Fibroblast of the aortic adventitia (primary cell): ENCODE measurements around the gene SPRY1. TPM values are rescaled to one million over a fixed set of nuclear protein-coding genes. Genes with fewer than 3 reads are reported as not detected.
A peak's percentile ranks its signal among the peaks of the same experiment; 100 is the strongest.

Experiments used
- DNase-seq: peaks from one replicate; pipeline ENCODE4 v3.0.0-alpha.2; 2010; ENCODE audit warnings: low read depth
- H3K4me3 ChIP-seq: 2 replicates; pipeline ENCODE4 v1.5.1; 2011; ENCODE audit warnings: low read depth, mild to moderate bottlenecking, control low read depth, low read length, moderate library complexity
- total RNA-seq: library from RNA; depleted of rRNA; stranded (reverse); fragments of >200 nt; gene quantifications from 2 replicates; pipeline ENCODE4 v1.2.3, GENCODE V29; 2012; ENCODE audit warnings: low replicate concordance
- TF ChIP-seq, protein P1 (sequence below): IDR thresholded peaks from 2 replicates; pipeline ENCODE4 v1.5.1; 2011; ENCODE audit warnings: mild to moderate bottlenecking, low read length, control low read depth, inconsistent platforms; ENCODE audit not compliant: insufficient read depth

SPRY1 gene
- total RNA-seq, 1 donor = 33.0 TPM

DNA sequence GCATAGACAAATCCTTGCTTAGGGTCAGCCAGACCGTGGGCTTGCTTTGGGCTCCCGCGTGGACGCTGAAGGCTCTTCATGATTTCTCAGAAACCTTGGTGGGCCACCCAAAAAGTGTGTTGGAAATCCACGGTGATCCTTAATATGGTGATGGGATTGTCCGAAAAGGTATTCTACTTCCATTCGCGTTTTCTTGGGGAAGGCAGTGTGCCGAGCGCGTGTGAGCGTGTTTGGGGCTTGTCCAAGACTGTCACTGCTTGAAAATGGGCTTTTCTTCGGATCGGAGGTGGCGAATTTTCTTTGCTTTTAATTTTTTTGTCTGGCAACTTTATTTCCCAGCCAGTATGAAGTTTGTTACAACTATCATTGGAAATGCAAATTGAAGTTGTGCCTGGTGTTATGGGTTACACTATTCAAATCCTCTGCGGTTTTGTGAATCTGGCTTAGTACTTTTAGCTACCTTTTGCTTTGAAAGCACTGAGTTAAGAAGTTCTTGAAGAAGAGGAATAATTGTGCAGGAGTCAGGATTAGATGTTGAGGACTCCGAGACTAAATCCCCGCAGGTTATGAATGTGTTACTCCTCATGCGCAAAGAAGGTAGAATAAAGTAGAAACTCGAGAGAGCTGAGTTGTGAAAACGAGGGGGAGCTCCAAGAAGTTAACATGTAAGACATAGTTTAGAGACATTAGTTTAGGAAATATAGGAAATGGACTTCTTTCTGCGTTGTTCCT is 3.2 kb downstream of the SPRY1 start:
- H3K4me3 ChIP-seq = peak overlapping the region; percentile 69
- peak; percentile 71 for DNase-seq
- TF ChIP-seq, protein P1, sequence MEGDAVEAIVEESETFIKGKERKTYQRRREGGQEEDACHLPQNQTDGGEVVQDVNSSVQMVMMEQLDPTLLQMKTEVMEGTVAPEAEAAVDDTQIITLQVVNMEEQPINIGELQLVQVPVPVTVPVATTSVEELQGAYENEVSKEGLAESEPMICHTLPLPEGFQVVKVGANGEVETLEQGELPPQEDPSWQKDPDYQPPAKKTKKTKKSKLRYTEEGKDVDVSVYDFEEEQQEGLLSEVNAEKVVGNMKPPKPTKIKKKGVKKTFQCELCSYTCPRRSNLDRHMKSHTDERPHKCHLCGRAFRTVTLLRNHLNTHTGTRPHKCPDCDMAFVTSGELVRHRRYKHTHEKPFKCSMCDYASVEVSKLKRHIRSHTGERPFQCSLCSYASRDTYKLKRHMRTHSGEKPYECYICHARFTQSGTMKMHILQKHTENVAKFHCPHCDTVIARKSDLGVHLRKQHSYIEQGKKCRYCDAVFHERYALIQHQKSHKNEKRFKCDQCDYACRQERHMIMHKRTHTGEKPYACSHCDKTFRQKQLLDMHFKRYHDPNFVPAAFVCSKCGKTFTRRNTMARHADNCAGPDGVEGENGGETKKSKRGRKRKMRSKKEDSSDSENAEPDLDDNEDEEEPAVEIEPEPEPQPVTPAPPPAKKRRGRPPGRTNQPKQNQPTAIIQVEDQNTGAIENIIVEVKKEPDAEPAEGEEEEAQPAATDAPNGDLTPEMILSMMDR = no peak

DNA sequence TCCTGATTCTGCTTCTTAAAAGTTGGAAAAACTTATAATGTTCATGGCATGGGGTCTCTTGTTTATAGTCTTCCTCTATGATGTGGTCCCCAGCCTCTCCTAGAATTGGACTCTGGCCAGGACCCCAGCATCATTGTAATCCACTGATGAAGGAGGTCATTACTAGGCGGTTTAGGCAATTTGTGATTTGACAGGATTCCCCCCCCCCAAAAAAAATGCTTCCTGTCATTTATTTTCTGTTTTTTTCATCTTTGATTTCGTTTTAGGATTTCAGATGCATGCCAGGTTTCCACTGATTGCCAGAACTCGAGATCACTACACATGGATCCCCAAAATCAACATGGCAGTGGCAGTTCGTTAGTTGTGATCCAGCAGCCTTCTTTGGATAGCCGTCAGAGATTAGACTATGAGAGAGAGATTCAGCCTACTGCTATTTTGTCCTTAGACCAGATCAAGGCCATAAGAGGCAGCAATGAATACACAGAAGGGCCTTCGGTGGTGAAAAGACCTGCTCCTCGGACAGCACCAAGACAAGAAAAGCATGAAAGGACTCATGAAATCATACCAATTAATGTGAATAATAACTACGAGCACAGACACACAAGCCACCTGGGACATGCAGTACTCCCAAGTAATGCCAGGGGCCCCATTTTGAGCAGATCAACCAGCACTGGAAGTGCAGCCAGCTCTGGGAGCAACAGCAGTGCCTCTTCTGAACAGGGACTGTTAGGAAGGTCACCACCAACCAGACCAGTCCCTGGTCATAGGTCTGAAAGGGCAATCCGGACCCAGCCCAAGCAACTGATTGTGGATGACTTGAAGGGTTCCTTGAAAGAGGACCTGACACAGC is 4.9 kb downstream of the SPRY1 start:
- H3K4me3 ChIP-seq = peak overlapping the region; percentile 69
- TF ChIP-seq, protein P1 = peak; percentile 14
- DNase-seq = peak; percentile 22

DNA sequence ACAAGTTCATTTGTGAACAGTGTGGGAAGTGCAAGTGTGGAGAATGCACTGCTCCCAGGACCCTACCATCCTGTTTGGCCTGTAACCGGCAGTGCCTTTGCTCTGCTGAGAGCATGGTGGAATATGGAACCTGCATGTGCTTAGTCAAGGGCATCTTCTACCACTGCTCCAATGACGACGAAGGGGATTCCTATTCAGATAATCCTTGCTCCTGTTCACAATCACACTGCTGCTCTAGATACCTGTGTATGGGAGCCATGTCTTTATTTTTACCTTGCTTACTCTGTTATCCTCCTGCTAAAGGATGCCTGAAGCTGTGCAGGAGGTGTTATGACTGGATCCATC is 5.5 kb downstream of the SPRY1 start:
- TF ChIP-seq, protein P1 = no peak
- peak overlapping the region; percentile 69 for H3K4me3 ChIP-seq

DNA sequence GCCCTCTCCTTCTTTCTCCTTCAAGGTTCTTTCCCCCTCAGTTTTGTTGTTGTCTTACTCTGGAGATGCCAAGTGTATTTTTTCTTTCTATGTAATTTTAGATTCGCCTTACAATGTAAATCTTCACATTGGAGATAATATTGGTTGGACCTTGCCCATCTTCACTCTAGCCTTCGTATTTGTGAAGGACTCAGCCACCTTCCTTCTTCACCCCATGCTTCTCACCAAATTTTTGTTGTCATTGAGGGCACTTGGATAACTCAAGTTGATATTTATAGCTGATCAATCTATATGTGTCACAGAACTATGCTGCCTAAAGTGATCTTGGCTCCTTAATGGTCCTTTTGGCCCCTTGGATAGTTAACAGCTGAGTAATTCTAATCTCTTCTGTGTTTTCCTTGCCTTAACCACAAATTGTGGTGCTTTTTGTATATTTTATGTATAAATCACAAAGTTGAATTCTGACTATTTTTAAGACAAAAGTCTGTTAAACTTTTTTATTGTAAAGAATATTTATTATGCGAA is 6.5 kb downstream of the SPRY1 start:
- peak overlapping the region; percentile 0 for H3K4me3 ChIP-seq
- TF ChIP-seq, protein P1 = no peak
- DNase-seq = peak; percentile 26

More for the DNA sequence above, 5.5 kb downstream of the SPRY1 start:
- DNase-seq = no peak

DNA sequence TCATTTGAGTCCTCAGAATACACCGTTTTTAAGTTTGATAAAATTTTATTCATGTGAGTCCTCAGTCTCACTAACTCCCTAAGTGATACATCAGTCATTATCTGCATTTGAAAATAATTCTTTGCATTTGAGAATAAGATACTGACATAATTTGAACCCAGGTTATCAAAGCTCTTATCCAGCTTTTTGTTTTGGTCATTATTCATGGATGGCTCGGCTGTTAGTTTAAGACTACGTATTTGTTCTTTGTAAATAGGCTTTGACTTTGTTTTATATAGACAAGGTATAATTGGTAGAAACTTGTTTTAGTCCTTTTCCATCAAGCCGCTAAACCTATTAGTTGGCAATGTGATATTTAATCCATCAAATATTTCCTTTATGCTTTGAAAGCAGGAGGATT is 7.9 kb downstream of the SPRY1 start:
- TF ChIP-seq, protein P1 = no peak
- no peak for DNase-seq
- H3K4me3 ChIP-seq = no peak overlapping the region

DNA sequence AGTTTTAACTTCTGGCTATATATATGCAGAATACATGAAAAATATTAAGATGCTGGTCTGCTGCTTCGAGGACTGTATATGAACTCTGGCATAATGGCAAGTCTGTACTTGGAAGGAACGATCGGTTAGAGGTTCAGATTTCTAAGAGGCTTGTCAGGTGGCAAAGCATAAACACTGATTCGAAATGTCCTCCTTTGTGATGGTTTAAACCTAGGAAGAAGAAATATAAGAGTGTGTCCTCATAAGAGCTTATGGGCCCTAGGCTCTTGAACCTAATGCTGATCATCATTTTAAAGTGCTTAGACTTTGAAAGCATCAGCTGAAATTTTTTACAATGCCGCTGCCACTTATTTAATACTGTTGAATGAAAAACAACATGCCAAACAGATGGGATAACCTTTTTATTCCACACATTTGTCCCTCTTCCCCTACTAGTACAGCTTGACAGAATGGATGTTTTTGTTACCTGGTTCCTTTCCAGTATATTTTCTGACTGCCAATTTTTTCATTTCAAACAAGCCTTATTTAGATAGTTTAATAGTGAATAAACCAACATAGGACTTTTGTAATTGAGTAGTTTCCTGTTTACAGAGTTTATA is 8.8 kb downstream of the SPRY1 start:
- H3K4me3 ChIP-seq = no peak overlapping the region
- no peak for DNase-seq
- TF ChIP-seq, protein P1 = no peak
